Measurements from ENCODE around the gene DOCK2.

Gene DOCK2

DNA sequence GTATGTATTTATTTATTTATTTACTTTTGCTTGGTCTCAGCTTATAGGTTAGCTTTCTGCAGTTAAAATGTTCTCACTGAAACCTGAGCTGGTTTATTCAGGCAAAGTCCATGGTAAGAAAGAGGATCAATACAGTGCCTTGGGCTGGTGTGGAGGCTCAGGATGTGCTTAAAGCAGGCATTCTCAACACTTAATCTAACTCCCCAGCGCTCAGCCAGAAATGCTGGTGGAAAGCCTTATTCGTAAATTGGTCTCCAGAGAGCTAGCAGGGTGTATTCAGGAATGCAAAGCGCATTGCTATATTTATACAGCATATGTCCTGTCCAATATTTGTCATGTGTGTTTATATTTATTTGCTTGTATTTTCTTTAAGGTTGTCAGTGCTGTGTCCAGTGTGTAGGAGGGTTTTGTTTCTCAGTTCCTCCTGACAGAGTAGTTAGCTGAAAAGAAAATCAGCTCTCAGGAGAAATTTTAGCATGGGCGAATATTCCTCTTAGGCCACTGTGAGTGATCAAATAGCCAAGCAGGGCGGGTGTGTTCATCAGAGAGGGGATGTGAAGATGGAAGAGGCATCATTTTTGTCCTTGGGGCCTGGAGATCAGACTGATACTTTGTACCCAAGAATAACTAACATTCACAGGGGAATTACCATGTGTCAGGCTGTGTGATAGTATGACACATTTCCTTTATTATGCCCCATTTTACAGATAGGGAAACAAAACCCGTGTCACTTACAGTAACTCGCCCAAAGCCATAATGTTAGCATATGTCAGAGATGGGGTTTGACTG lies 65.8 kb downstream of the DOCK2 start:
- H3K4me1 ChIP-seq (ENCODE audit: control insufficient read depth, insufficient read depth, low read length), result peaks cover 11% of the 10 kb centered on the region; the same call in 1 of the 2 replicates
- H3K27ac ChIP-seq (ENCODE audit: low read depth, low read length), result no peak overlapping the region
- no peaks in the 10 kb centered on the region for H3K9me3 ChIP-seq (ENCODE audit: control insufficient read depth, insufficient read depth, low read depth, low read length)
- no peak overlapping the region for H3K4me3 ChIP-seq (ENCODE audit: low read depth, low read length)
- no peaks in the 10 kb centered on the region for H3K27me3 ChIP-seq (ENCODE audit: control insufficient read depth, insufficient read depth, low read length)
- no peaks in the 10 kb centered on the region for H3K36me3 ChIP-seq (ENCODE audit: control insufficient read depth, insufficient read depth, low read length)
- no peak overlapping the region for H3K9ac ChIP-seq (ENCODE audit: low read length)

- H3K9me3 ChIP-seq (ENCODE audit: control insufficient read depth, insufficient read depth, low read depth, low read length), result no peaks in the 10 kb centered on the region
- no peak overlapping the region for H3K9ac ChIP-seq (ENCODE audit: low read length)
- peaks cover 11% of the 10 kb centered on the region; the same call in 1 of the 2 replicates for H3K4me1 ChIP-seq (ENCODE audit: control insufficient read depth, insufficient read depth, low read length)
- no peaks in the 10 kb centered on the region for H3K36me3 ChIP-seq (ENCODE audit: control insufficient read depth, insufficient read depth, low read length)
- no peaks in the 10 kb centered on the region for H3K27me3 ChIP-seq (ENCODE audit: control insufficient read depth, insufficient read depth, low read length)
- H3K27ac ChIP-seq (ENCODE audit: low read depth, low read length), result no peak overlapping the region; the same call in 1 of the 2 replicates
- no peak overlapping the region for H3K4me3 ChIP-seq (ENCODE audit: low read depth, low read length)
Observed at GRCh38 chr5:169703813-169704212, 66.7 kb downstream of the DOCK2 start.

GRCh38 chr5:169705322-169705721 lies 68.2 kb downstream of the DOCK2 start:
- H3K9me3 ChIP-seq (ENCODE audit: control insufficient read depth, insufficient read depth, low read depth, low read length), result no peaks in the 10 kb centered on the region
- H3K27me3 ChIP-seq (ENCODE audit: control insufficient read depth, insufficient read depth, low read length), result no peaks in the 10 kb centered on the region
- H3K4me1 ChIP-seq (ENCODE audit: control insufficient read depth, insufficient read depth, low read length), result peaks cover 11% of the 10 kb centered on the region; the same call in 1 of the 2 replicates
- H3K9ac ChIP-seq (ENCODE audit: low read length), result no peak overlapping the region
- H3K27ac ChIP-seq (ENCODE audit: low read depth, low read length), result no peak overlapping the region
- no peaks in the 10 kb centered on the region for H3K36me3 ChIP-seq (ENCODE audit: control insufficient read depth, insufficient read depth, low read length)
- H3K4me3 ChIP-seq (ENCODE audit: low read depth, low read length), result no peak overlapping the region

DNA sequence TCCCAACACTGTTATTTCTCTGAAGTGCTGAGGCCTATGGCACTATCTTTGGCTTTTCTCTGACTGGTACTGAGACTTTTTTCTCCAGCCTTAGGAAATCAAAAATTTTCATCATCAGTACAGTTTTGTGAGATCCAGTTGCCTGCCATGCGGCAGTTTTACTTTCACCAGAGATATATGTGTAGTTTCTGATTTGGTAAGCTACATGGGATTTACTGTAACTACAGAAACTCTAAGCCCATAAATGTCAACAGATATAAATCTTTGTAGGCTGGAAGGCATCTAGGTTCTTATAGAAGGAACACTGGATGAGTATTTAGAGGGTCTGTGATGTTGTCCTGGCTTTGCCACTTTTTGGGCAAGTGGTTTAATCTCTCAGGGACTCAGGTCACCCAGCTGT lies 69.0 kb downstream of the DOCK2 start:
- H3K9ac ChIP-seq (ENCODE audit: low read length), result no peak overlapping the region
- H3K36me3 ChIP-seq (ENCODE audit: control insufficient read depth, insufficient read depth, low read length), result no peaks in the 10 kb centered on the region

GRCh38 chr5:169706758-169707450 lies 69.8 kb downstream of the DOCK2 start:
- H3K27ac ChIP-seq (ENCODE audit: low read depth, low read length), result no peak overlapping the region
- H3K36me3 ChIP-seq (ENCODE audit: control insufficient read depth, insufficient read depth, low read length), result no peaks in the 10 kb centered on the region
- H3K4me1 ChIP-seq (ENCODE audit: control insufficient read depth, insufficient read depth, low read length), result peaks cover 11% of the 10 kb centered on the region; the same call in 1 of the 2 replicates
- no peaks in the 10 kb centered on the region for H3K27me3 ChIP-seq (ENCODE audit: control insufficient read depth, insufficient read depth, low read length)
- no peaks in the 10 kb centered on the region for H3K9me3 ChIP-seq (ENCODE audit: control insufficient read depth, insufficient read depth, low read depth, low read length)
- no peak overlapping the region for H3K4me3 ChIP-seq (ENCODE audit: low read depth, low read length)
- H3K9ac ChIP-seq (ENCODE audit: low read length), result no peak overlapping the region

More for the DNA sequence above, 69.0 kb downstream of the DOCK2 start:
- Histone ChIP-seq H3K27ac (ENCODE audit: low read depth, low read length) (no peak overlapping the region), H3K4me1 (ENCODE audit: control insufficient read depth, insufficient read depth, low read length) (peaks cover 11% of the 10 kb centered on the region; the same call in 1 of the 2 replicates), H3K9me3 (ENCODE audit: control insufficient read depth, insufficient read depth, low read depth, low read length) (no peaks in the 10 kb centered on the region), H3K4me3 (ENCODE audit: low read depth, low read length) (no peak overlapping the region), H3K27me3 (ENCODE audit: control insufficient read depth, insufficient read depth, low read length) (no peaks in the 10 kb centered on the region)

DNA sequence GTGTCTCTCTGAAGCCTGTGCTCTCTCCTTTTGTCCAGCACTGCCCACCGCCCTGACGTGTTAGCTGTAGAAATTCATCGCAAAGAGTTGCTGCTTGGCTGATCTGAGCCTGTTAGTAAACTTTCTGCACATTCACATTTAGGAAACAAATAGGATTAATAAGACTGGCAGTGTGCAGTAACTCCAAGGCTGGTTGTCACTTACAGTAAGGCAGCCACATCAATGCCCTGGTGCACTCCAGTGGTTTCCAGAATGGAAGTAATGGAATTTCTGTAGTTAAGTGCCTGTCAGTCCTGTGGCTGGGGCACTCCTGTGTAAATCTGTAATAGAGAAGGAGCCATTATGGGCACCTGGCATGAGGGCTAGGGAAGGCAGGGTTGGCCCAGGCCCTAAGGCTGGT lies 70.6 kb downstream of the DOCK2 start:
- peaks cover 5% of the 10 kb centered on the region; the same call in 1 of the 2 replicates for H3K4me1 ChIP-seq (ENCODE audit: control insufficient read depth, insufficient read depth, low read length)
- H3K27ac ChIP-seq (ENCODE audit: low read depth, low read length), result no peak overlapping the region
- H3K27me3 ChIP-seq (ENCODE audit: control insufficient read depth, insufficient read depth, low read length), result no peaks in the 10 kb centered on the region
- no peak overlapping the region for H3K9ac ChIP-seq (ENCODE audit: low read length)
- no peaks in the 10 kb centered on the region for H3K36me3 ChIP-seq (ENCODE audit: control insufficient read depth, insufficient read depth, low read length)
- H3K4me3 ChIP-seq (ENCODE audit: low read depth, low read length), result no peak overlapping the region
- no peaks in the 10 kb centered on the region for H3K9me3 ChIP-seq (ENCODE audit: control insufficient read depth, insufficient read depth, low read depth, low read length)

DNA sequence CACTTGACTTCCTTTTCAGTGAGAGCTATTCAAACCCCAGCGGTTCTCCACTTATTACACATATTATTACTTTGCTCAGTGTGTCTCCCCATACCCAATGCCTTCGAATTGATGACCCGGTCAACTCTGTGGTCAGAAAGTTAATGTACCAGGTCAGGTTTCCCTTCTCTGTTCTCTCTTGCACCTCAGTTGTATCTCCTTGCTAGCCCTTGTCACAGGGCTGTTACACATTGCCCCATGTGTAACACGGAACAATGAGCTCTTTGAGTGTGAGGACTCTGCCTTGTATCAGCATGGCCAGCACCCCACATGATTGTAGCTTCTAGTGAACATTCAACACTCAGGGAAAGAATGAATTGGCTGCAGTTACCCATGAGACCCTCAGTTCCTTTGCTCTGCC lies 73.6 kb downstream of the DOCK2 start:
- Histone ChIP-seq H3K4me3 (ENCODE audit: low read depth, low read length) (no peak overlapping the region), H3K27me3 (ENCODE audit: control insufficient read depth, insufficient read depth, low read length) (no peaks in the 10 kb centered on the region), H3K9me3 (ENCODE audit: control insufficient read depth, insufficient read depth, low read depth, low read length) (no peaks in the 10 kb centered on the region), H3K27ac (ENCODE audit: low read depth, low read length) (no peak overlapping the region), H3K4me1 (ENCODE audit: control insufficient read depth, insufficient read depth, low read length) (no peaks in the 10 kb centered on the region), H3K36me3 (ENCODE audit: control insufficient read depth, insufficient read depth, low read length) (no peaks in the 10 kb centered on the region), H3K9ac (ENCODE audit: low read length) (no peak overlapping the region)

DNA sequence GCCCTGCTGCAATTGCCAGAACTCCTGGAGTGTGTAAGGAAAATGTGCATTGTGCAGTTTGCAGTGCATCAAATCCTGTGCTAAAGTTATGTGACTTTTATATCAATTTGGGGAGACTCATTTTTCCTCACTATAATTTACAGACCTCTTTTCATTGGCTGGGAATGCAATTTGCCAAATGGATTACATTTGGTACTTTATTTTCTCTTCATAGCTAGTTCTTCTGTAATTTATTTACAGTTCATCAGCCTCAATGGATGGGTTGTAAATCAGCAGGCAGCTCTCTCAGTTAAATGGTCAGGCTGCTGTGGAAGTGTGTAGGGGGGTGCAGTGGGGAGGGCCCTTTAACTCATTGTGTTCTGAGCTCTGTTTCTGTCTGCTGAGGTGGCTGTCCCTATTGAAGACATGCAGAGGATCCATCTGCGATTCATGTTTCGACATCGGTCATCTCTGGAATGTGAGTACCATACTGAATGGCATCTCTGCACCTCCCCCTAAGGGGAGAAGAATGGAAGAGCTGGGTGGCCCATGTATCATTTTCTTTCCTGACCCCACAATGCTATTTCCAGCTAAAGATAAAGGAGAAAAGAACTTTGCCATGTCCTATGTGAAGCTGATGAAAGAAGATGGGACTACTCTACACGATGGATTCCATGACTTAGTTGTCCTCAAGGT lies 74.6 kb downstream of the DOCK2 start:
- Histone ChIP-seq H3K36me3 (ENCODE audit: control insufficient read depth, insufficient read depth, low read length) (no peaks in the 10 kb centered on the region), H3K9me3 (ENCODE audit: control insufficient read depth, insufficient read depth, low read depth, low read length) (no peaks in the 10 kb centered on the region), H3K9ac (ENCODE audit: low read length) (no peak overlapping the region), H3K4me3 (ENCODE audit: low read depth, low read length) (no peak overlapping the region), H3K27me3 (ENCODE audit: control insufficient read depth, insufficient read depth, low read length) (no peaks in the 10 kb centered on the region), H3K27ac (ENCODE audit: low read depth, low read length) (no peak overlapping the region), H3K4me1 (ENCODE audit: control insufficient read depth, insufficient read depth, low read length) (no peaks in the 10 kb centered on the region)

- Histone ChIP-seq H3K27me3 (ENCODE audit: control insufficient read depth, insufficient read depth, low read length) (no peaks in the 10 kb centered on the region), H3K9ac (ENCODE audit: low read length) (no peak overlapping the region), H3K27ac (ENCODE audit: low read depth, low read length) (no peak overlapping the region), H3K4me3 (ENCODE audit: low read depth, low read length) (no peak overlapping the region), H3K36me3 (ENCODE audit: control insufficient read depth, insufficient read depth, low read length) (no peaks in the 10 kb centered on the region), H3K9me3 (ENCODE audit: control insufficient read depth, insufficient read depth, low read depth, low read length) (no peaks in the 10 kb centered on the region), H3K4me1 (ENCODE audit: control insufficient read depth, insufficient read depth, low read length) (no peaks in the 10 kb centered on the region)
Observed at GRCh38 chr5:169712428-169712827, 75.4 kb downstream of the DOCK2 start.

DNA sequence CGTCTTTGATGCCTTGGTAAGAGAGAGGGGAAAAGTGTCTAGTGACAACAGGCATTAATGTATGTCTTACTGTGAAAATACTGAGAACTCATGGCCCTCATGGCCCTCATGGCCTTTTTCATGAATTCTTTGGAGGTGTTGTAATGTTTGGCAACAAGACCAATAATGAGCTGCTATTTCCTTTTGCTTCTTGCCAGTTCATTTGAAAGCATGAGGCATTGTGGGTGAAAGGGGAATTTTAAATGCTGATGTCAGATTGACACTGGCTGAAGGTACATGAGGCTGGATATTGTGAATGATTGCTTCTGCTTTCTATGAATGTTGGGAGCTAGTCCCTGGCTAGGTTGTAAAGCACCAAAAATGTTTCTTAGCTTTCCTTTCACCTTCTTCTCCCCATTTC lies 79.2 kb downstream of the DOCK2 start:
- Histone ChIP-seq H3K27me3 (ENCODE audit: control insufficient read depth, insufficient read depth, low read length) (no peaks in the 10 kb centered on the region), H3K4me3 (ENCODE audit: low read depth, low read length) (no peak overlapping the region), H3K9me3 (ENCODE audit: control insufficient read depth, insufficient read depth, low read depth, low read length) (no peaks in the 10 kb centered on the region), H3K4me1 (ENCODE audit: control insufficient read depth, insufficient read depth, low read length) (no peaks in the 10 kb centered on the region), H3K27ac (ENCODE audit: low read depth, low read length) (no peak overlapping the region), H3K36me3 (ENCODE audit: control insufficient read depth, insufficient read depth, low read length) (no peaks in the 10 kb centered on the region), H3K9ac (ENCODE audit: low read length) (no peak overlapping the region)

GRCh38 chr5:169717288-169717687 lies 80.2 kb downstream of the DOCK2 start:
- no peaks in the 10 kb centered on the region for H3K4me1 ChIP-seq (ENCODE audit: control insufficient read depth, insufficient read depth, low read length)
- H3K9me3 ChIP-seq (ENCODE audit: control insufficient read depth, insufficient read depth, low read depth, low read length), result no peaks in the 10 kb centered on the region
- no peak overlapping the region for H3K4me3 ChIP-seq (ENCODE audit: low read depth, low read length)
- no peak overlapping the region for H3K9ac ChIP-seq (ENCODE audit: low read length)
- no peaks in the 10 kb centered on the region for H3K36me3 ChIP-seq (ENCODE audit: control insufficient read depth, insufficient read depth, low read length)
- H3K27ac ChIP-seq (ENCODE audit: low read depth, low read length), result no peak overlapping the region
- H3K27me3 ChIP-seq (ENCODE audit: control insufficient read depth, insufficient read depth, low read length), result no peaks in the 10 kb centered on the region

All from HUES6 (cell line).